Glomerular visceral epithelial cell (primary cell): ENCODE data around the gene PRSS38.

Source experiments
- DNase-seq: peaks from one replicate; pipeline ENCODE4 v3.0.0-alpha.2; 2016; ENCODE audit errors: extremely low spot score

Gene PRSS38

GRCh38 chr1:227793079-227793947 is 22.2 kb upstream of the PRSS38 start:
- DNase-seq: no peak

DNA sequence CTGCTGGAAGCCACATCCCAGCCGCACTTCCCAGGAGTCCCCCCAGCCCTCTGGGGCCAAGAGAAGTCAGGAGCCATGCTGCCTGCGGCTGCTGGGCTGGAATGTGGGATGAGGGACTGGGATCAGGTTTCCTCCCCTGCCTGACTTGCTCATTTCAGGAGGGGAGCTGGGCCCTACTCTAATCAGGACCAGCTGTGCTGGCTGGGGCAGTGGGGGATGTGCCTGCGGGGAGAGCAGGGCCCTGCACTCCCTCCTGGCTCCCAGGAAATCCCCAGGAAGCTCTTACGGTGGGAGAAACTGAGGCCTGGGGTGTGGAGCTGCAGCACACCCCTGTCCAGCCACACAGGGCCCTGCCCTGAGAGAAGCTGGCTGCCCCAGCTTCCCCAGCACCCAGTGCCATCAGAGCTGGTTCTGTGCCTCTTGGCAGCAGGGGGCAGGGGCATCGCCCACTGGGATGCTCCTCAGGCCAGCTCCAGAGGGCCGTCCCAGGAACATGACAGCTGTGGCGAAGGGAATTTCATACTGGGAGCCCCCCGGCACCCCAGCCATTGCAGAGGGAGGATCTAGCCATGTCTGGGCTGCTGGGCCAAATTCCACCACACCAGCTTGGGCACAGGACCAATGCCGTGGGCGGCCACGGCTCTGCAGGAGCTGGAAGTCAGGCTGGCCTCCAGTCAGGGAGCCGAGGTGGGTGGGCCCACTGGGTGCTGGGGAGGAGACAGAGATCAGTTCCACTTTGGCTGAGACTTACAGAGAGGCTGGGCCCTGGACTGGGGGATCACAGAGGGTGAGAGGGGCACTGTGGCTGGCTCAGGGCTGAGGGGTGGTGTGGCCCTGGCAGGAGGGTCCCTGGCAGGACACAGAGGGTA is 21.3 kb upstream of the PRSS38 start:
- no peak for DNase-seq

- no peak for DNase-seq
Observed at GRCh38 chr1:227794817-227795192, 20.7 kb upstream of the PRSS38 start.

DNA sequence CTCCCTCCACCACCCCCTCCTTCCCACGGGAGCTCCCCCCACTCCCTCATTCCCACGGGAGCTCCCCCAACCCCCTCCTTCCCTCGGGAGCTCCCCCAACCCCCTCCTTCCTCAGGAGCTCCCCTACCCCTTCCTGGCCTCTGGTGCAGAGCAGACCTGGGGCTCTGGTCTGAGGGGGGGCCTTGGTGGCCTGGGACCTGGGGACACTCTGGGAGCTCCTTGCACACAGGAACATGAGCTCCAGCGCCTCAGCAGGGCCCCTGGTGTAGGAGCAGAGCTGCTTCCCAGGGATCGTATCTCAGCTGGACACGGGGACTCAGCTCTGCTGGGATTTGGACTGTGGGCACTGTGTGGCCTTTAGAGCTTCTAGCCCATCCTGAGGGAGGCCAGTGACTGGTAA is 19.7 kb upstream of the PRSS38 start:
- no peak for DNase-seq

- DNase-seq: no peak
Observed at GRCh38 chr1:227796359-227796915, 19.0 kb upstream of the PRSS38 start.

GRCh38 chr1:227797144-227797543 is 18.3 kb upstream of the PRSS38 start:
- DNase-seq: no peak

DNA sequence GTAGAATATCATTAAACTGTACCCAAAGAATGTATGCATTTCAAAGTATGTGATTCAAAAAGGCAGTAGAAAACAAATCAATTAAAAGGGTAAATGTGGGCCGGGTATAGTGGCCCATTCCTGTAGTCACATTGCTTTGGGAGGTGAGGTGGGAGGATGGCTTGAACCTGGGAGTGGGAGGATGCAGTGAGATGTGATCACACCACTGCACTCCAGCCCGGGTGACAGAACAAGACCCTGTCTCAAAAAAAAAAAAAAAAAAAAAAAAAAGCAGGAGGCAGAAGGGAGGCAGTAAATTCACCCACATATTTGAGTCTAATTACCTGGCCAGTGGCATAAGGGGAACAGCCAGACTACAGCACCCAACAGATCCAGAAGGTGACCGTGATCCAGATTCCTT is 17.9 kb upstream of the PRSS38 start:
- no peak for DNase-seq

GRCh38 chr1:227798078-227798802 is 17.2 kb upstream of the PRSS38 start:
- no peak for DNase-seq

DNA sequence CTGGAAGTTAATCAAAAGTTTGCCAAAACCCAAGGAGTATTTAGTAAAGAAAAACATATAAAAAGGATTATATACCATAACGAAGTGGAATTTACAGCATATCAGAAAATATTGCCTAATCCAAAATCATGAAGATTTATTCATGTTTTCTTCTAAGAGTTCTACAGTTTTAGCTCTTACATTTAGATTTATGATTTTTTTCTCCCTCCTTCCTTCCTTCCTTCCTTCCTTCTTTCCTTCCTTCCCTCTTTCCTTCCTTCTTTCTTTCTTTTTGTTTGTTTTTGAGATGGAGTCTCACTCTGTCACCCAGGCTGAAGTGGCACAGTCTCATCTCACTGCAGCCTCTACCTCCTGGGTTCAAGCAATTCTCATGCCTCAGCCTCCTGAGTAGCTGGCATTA is 15.7 kb upstream of the PRSS38 start:
- DNase-seq: no peak

- DNase-seq: no peak
Observed at GRCh38 chr1:227803933-227804332, 11.5 kb upstream of the PRSS38 start.

DNA sequence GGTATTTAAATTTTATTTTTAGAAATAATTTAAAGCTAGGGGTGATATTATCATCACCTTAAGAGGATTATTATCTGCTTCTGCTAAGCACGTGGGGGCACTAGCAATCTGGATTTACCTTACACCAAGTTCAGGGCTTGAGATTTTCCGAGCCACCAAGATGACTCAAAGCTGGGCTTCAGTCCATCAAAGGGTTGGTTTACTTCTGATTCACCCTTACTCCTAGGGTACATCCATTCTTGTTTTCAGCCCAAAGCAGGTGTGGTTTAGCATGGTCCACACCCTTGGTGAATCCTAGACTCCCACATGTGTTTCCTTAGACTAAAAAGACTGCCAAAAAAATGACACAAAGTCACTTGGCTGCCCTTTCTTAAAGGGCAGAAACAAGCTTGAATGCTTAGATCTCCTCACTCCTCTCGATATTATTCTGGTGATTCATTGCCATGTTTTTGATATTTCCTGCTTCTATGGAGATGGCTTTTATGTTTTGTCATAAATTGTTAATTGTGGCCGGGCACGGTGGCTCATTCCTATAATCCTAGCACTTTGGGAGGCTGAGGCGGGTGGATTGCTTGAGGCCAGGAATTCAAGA is 9.8 kb upstream of the PRSS38 start:
- peak; percentile 60 for DNase-seq

DNA sequence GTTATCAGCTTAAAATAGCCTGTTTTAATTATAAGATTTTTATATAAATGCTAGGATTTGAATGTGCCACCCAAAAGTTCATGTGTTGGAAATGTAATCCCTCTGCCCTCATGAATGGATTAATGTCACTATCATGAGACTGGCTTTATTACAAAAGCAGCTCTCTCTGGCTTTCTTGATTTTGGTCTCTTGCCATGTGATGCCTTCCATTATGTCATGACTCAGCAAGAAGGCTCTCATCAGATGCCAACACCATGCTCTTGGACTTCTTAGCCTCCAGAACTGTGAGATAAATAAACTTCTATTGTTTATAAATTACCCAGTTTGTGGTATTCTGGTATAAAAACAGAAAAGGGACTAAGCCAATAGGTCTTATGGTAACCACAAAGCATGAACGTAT is 6.9 kb upstream of the PRSS38 start:
- no peak for DNase-seq

DNA sequence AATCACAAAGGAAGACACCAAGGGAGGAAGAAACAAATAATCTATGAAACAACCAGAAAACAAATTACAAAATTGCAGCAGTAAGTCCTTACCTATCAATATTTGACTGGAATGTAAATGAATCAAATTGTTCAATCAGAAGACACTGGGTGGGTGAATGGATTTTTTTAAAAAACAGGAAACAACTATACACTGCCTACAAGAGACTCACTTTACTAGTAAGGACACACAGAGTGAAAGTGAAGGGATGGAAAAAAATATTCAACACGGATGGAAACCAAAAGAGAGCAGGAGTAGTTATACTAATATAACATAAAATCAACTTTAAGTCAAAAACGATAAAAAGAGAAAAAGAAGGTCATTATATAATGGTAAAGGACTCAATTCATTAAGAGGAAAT is 6.4 kb upstream of the PRSS38 start:
- DNase-seq: no peak

- DNase-seq: no peak
Observed at GRCh38 chr1:227813962-227814361, 1.5 kb upstream of the PRSS38 start.

GRCh38 chr1:227816750-227817446 is 1.4 kb downstream of the PRSS38 start:
- DNase-seq: no peak

DNA sequence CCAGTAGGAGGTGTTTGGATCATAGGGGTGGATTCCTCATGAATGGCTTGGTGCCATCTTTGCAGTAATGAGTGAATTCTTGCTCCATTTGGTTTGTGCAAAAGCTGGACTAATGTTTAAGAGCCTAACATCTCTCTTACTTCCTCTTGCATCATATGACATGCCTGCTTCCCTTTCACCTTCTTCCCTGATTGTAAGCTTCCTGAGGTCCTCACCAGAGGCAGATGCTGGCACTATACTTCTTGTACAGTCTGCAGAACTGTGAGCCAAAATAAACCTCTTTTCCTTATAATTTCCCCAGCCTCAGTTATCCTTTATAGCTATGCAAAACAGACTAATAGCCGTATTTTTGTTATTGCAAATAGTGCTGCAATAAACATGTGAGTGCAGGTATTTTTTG is 8.1 kb downstream of the PRSS38 start:
- DNase-seq: no peak

DNA sequence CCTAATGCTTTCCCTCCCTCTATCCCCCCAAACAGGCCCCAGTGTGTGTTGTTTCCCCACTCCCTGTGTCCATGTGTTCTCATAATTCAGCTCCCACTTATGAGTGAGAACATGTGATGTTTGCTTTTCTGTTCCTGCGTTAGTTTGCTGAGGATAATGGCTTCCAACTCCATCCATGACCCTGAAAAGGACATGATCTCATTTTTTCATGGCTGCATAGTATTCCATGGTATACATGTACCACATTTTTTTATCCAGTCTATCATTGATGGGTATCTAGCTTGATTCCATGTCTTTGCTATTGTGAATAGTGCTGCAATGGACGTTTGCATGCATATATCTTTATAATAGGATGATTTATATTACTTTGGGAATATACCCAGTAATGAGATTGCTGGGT is 8.7 kb downstream of the PRSS38 start:
- DNase-seq: no peak

GRCh38 chr1:227828786-227829185 is 13.3 kb downstream of the PRSS38 start:
- DNase-seq: no peak

DNA sequence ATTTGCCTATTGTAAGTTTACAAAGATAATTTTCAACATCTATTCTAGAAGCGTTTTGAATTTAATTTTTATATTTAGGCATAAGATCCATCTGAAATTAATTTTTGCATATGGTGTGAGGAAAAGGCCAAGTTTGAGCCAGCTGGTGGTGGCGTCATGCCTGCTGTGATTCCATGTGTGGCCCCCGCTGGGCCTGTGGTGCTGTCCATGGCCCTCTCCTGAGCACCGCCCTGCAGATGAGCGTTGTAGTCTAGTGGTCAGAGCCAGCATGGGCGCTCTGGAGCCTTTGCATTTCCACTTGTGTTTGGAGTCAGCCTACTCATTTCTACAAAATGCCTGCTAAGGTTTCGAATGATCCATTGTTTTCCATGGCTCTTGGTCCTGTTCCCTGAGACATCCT is 22.7 kb downstream of the PRSS38 start:
- DNase-seq: no peak

GRCh38 chr1:227841096-227841495 is 25.6 kb downstream of the PRSS38 start:
- DNase-seq: no peak
